DMS 273 treated with DMSO at 0.1 percent for 48 hours (cell line): Measurements from ENCODE around the gene PLD5.
"Not testable (repeated sequence)": the region's sequence is repeated elsewhere in the genome, so short reads cannot be mapped to it uniquely, and the experiment has no call there.

ENCODE experiments used
- DNase-seq: peaks from one replicate; lab custom pipeline; 2025; lab: John Stamatoyannopoulos, UW

Gene PLD5

DNA sequence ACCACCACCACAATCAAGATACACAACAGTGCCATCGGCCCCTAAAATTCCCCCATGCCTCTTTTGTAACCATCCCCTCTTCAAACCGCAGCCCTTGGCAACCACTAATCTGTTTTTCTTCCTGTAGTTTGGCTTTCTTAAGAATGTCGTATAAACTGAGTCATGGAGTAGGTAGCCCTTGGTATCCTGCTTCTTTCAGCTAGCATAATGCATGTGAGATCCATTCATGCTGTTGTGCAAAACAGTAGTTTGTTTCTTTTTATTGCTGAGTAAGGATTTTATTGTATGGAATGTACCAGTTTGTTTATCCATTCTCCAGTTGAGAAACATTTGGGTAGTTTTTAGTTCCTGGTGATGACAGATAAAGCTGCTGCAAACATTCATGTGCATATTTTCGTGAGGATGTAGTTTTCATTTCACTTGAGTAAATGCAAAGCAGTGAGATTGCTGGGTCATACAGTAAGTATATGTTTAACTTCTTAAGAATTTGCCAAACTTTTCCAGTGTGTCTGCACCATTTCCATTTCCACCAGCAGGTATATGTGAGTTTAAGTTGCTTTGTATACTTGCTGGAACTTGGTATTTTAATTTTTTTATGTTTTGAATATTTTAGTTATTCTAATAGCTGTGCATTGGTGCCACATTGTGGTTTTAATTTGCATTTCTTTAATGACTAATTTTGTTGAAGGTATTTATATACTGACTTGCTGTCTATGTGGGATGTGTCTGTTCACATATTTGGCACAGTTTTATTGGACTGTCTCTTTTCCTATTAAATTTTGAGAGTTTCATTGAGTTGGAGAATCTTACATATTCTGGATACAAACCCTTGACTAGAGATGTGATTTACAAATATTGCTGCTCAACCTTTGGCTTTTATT, 377.2 kb downstream of the PLD5 start:
- no peak for DNase-seq

GRCh38 chr1:242146652-242147051, 377.8 kb downstream of the PLD5 start:
- DNase-seq: no peak

GRCh38 chr1:242140836-242141235, 383.7 kb downstream of the PLD5 start:
- no peak for DNase-seq

DNA sequence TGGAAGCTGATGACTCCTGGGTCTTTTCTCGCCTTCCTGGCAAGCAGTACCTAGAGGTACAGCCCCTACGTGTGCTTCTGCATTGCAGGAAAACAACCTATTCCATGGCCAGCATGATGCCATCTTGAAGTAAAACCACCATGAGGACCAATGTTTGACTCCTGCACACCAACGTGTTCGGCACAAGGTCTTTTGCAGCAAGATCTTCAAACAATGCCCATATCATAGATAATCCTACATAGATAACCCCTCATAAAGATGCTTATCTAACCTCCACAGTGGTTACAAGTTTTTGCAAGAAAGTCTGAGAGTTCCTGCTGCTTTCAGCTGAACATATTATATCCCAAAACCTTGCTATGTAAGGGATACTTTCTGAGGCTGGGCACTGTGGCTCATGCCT, 384.5 kb downstream of the PLD5 start:
- no peak for DNase-seq

DNA sequence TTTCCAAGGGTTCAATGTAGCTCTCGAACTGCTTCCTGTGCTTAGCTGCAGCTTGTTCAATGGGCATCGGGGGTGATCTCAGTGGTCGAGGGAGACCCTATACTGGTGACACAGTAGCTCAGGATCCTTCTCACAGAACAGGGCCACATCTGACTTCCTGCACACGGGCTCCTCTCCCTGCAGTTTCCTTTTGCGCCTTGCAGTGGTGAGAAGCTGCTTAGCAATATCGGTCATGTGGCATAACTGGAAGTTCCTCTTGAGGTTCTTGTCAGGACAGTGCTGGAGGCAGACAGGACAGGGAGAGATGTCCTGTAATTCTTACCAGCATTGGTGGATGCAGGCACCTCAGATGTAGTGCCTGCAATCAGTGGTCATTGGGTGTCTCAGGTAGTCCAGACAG, 385.1 kb downstream of the PLD5 start:
- DNase-seq: no peak

GRCh38 chr1:242133796-242134195, 390.7 kb downstream of the PLD5 start:
- no peak for DNase-seq

- DNase-seq: no peak
Measured at GRCh38 chr1:242133351-242133750, 391.1 kb downstream of the PLD5 start.

DNA sequence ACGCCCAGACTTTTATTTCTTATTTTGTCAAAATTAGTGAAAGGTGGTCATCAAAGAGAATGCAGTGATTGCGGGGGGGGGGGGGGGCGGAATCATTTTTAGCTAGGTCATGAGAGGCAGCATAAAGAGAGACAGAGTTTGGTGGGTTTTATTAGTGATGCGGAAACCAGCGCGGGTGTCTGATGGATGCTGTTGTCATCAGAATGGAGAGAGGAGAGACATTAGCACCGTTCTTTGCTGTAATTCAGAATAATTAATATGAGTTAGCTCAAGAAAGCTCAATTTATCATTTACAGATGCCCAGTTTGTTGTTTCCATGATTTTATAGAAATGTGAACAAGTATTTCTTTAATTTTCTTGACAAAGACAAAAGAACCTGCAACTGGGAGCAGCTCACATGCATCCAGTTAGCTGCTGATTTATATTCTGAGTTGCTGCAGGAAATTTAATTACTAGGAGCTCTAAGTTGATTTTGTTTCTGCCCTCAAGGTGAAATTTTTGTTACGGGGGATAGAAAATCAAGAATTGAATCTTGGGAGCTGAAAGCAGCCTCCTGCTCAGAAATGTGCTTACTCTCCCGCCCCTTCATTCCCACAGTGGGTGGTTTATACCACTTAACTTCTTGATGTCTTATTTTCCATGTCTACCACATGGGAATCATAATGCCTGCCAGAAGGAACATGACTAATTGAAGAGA, 392.2 kb downstream of the PLD5 start:
- no peak for DNase-seq

GRCh38 chr1:242128951-242129502, 395.5 kb downstream of the PLD5 start:
- DNase-seq: no peak

GRCh38 chr1:242120432-242120831, 404.1 kb downstream of the PLD5 start:
- DNase-seq: no peak

- no peak for DNase-seq
Measured at GRCh38 chr1:242100921-242101320, 423.6 kb downstream of the PLD5 start.

- not testable (repeated sequence) for DNase-seq
Measured at GRCh38 chr1:242097283-242097682, 427.2 kb downstream of the PLD5 start.

DNA sequence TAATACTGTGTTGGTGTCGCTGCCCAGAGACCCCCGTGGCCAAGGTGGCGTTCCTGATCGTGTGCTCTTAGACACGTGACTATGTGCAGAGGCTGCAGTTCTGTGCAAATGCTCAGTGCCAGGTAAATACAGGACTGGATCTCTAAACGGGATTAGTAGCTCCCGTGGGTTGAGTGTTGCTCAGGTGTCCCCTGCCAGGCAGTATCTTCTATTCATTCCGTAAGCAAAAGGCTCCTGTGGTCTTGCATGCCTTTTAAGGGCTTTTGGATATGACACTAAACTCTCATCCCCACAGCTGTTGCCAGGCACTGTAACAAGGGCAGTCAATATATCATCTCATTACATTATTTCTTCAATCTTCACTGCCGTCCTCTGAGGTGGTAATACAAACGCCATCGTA, 431.4 kb downstream of the PLD5 start:
- DNase-seq: no peak

DNA sequence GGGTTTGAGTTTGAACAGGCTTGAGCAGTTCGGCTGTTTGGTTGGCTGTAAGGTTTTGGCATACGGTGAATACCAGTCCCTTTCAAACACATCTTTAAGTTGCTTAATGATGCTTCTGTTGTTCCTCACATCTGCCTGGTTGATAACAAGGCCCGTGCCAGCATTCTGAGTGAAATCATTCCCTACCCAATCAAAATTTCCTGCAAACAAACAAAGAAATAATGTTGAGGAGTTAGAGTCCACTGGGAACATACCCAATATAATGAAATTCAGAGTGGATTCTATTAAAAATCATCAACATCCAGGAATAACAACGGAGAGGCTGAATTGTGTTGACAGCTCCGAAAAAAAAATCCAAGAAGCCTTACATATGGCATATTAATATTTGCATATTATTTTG, 434.6 kb downstream of the PLD5 start:
- no peak for DNase-seq

DNA sequence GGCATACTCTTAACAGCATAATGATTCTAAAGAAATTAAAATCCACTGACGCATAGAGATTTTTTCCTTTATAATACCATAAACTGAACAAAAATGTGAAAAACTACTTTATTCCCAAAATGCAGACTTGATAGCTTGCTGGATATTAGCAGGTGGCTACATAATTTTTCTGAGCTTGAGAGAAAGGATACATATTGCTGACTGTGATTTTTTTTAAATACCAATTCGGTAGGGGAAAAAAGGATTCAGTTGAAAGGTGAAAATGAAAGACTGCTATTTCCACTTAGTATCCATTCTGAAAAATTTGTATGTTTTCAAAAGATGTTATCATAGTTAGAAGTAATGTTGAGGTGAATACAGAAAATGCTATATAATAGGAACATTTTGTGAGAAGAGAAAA, 435.6 kb downstream of the PLD5 start:
- DNase-seq: no peak

GRCh38 chr1:242086706-242087105, 437.8 kb downstream of the PLD5 start:
- no peak for DNase-seq

DNA sequence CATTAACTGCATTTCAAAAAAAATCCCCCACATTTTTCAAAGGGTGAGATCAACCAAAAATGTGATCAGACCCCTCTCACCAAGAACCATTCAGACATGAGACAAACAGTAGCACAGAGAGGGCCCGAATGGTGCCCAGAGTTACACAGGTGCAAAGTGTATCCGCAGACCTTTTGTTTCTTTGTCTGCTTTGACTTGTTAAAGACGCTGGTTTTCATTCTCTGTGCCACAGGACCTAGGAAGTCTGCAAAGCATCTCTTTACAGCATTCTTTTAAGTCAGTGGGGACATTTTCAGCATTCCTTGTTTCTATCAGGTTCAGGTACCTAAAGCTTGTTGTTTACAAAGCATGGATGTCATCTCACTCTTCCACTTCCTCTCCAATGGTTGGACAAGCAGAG, 438.4 kb downstream of the PLD5 start:
- no peak for DNase-seq

DNA sequence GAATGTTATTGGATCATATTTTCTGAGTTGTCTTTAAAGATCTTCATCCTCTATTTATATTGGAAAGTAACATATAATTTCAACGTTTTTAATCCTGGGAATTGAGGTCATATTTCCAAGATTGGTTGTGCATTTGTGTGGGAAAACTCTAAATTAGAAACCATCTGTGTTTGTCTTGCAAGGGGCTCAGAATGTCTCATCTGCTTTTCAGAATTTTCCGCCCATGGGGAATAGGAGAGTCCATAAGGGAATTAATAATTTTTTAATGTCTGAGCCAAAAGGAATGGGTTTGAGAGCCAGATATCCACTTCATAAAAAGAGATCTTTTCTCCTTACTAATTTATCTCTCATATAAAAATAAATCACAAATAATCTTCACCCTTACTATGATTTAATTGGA, 440.8 kb downstream of the PLD5 start:
- no peak for DNase-seq

- no peak for DNase-seq
Measured at GRCh38 chr1:242081446-242081845, 443.1 kb downstream of the PLD5 start.

GRCh38 chr1:242065813-242066212, 458.7 kb downstream of the PLD5 start:
- no peak for DNase-seq

DNA sequence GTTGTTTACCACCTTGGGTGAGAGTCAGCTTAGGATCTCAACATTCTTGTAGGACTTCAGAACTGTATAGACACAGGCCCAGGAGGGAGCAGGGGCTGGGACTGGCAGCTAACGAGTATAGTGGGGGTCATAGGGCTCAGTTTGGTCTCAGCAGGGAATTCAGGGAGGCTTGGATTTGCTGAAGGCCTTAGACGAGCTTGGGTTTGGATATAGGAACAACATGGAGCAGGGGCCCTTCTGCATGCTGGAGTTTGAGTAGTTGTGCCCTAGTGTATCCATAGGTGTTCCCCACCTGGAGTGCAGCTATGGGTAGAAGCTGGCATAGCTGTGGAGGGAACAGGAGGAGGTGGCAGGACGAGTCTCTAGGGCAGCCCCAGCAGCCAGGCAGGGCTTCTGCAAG, 462.2 kb downstream of the PLD5 start:
- no peak for DNase-seq

- no peak for DNase-seq
Measured at GRCh38 chr1:242059976-242060375, 464.5 kb downstream of the PLD5 start.

DNA sequence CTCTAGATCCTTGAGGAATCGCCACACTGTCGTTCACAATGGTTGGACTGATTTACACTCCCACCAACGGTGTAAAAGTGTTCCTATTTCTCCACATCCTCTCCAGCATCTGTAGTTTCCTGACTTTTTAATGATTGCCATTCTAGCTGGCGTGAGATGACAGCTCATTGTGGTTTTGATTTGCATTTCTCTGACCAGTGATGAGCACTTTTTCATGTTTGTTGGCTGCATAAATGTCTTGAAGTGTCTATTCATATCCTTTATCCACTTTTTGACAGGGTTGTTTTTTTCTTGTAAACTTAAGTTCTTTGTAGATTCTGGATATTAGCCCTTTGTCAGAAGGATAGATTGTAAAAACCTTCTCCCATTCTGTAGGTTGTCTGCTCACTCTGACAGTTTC, 465.9 kb downstream of the PLD5 start:
- not testable (repeated sequence) for DNase-seq
